Stimulated activated CD8-positive, alpha-beta memory T cell treated with anti-CD3 and anti-CD28 coated beads, Interleukin-15, amount 100 ng/mL, for 48 hours (primary cell): Measurements from ENCODE around the gene FIBP.
A peak's percentile ranks its signal among the peaks of the same experiment; 100 is the strongest.

Experiments
- DNase-seq, 2 donors: peaks; one replicate each; pipeline ENCODE4 v3.0.0-alpha.2; 2020; ENCODE audit warnings: low read depth in 2 of 2

FIBP gene

GRCh38 chr11:65891219-65892136, 3.2 kb upstream of the FIBP start:
- no peak for DNase-seq

DNA sequence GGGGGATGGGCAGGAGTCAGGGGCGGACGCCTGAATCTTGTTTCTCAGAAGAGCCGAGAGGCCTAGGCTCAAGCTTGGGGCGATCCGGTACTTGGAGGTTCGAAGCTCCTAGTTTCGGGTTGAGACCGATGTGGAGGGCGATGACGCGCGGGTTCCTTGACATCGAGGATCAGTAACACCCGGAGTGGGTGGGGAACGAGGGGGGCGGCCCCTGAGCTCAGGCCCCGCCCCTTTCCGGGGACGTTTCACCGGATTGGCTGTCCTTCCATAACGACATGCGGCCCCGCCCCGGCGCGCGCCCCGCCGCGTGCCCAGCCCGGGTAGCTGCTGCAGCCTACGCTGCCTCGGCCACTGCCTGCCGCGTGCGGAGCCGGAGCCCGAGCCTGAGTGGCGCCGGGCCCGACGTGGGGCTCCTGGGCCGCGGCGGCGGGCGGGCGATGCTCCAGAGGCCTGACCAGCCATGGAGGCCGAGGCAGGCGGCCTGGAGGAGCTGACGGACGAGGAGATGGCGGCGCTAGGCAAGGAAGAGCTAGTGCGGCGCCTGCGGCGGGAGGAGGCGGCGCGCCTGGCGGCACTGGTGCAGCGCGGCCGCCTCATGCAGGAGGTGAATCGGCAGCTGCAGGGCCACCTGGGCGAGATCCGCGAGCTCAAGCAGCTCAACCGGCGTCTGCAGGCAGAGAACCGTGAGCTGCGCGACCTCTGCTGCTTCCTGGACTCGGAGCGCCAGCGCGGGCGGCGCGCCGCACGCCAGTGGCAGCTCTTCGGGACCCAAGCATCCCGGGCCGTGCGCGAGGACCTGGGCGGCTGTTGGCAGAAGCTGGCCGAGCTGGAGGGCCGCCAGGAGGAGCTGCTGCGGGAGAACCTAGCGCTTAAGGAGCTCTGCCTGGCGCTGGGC, 2.3 kb upstream of the FIBP start, which contains the start of gene CCDC85B:
TSS of gene CCDC85B (plus strand) at position 350 of the 895 bp plus-strand sequence. CDS start at position 461, 111 bp downstream.
- peak; percentile 99 for DNase-seq

DNA sequence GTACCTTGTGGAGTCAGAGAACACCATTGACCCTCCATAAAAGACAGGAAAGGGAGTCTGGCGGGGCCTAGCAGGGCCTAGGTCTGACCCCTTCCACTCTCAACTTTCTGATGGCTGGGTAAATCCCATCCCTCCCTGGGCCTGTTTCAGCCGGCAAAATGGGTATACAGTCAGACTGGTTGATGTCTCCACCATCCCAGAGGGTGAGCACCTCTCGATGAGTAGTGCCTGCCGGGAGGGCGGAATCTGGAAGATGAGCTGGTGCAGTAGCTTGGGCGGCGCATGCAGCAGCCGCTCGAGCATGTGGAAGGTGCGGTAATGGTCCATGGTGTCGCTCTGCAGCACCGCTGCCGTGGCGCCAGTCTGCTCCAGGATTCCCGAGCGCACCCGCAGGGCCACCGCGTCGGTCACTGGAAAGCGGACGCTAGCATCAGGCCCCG, 528 bp downstream of the FIBP start:
- no peak for DNase-seq

DNA sequence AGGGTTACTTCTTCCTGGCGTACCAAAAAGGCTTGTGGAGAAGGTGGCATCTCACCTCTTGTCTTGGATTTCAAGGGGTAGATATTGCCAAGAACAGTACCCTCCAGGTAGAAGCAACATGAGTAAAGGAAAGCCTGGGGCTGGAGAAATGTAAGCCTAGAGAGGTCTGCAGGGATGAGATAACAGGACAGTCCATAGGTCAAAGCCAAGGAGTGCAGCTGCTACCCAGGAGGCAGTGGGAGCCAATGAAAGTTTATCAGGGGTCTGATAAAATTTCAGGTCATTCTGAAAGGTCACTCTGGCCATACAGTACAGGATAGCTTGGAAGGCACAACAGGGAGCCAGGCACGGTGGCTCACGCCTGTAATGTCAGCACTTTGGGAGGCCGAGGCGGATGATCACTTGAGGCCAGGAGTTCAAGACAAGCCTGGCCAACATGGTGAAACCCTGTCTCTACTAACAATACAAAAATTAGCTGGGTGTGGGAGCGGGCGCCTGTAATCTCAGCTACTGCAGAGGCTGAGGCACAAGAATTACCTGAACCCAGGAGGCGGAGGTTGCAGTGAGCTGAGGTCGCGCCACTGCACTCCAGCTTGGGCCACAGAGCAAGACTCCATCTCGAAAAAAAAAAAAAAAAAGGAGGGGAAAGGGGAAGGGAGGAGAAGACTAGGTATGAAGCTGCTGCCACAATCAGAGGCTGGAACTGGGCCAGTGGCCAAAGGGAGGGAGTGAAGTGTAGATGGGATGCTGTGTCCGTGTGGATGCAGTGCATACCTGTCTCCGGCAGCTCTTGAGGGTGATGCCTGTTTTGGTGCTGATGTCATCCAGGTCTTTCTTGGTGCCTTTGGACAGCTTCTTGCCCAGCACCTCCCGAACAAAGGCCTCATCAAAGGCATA, 1.2 kb downstream of the FIBP start:
- no peak for DNase-seq

- no peak for DNase-seq
Measured at GRCh38 chr11:65885808-65886536, 2.3 kb downstream of the FIBP start.

GRCh38 chr11:65885231-65885630, 3.0 kb downstream of the FIBP start:
- no peak for DNase-seq

DNA sequence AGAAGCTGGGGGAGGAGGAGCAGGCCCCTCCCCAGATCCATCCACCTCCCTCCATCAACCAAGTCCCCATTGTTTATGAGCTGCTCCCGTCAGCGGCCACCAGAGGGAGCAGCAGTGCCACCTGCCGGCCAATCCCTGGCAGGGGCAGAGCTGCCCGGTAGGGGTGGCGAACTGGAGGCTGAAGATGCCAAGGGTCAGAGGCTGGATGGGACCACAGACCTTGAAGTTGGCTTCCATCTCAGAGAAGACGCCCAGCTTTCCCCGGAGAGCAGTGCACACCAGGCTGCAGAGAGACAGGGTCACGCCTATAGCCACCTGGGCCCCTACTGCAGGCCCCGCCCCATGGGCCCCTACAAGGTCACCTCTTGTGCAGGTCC, 3.6 kb downstream of the FIBP start:
- peak; percentile 63 to 70 for DNase-seq

- no peak for DNase-seq
Measured at GRCh38 chr11:65883786-65884715, 4.2 kb downstream of the FIBP start.

DNA sequence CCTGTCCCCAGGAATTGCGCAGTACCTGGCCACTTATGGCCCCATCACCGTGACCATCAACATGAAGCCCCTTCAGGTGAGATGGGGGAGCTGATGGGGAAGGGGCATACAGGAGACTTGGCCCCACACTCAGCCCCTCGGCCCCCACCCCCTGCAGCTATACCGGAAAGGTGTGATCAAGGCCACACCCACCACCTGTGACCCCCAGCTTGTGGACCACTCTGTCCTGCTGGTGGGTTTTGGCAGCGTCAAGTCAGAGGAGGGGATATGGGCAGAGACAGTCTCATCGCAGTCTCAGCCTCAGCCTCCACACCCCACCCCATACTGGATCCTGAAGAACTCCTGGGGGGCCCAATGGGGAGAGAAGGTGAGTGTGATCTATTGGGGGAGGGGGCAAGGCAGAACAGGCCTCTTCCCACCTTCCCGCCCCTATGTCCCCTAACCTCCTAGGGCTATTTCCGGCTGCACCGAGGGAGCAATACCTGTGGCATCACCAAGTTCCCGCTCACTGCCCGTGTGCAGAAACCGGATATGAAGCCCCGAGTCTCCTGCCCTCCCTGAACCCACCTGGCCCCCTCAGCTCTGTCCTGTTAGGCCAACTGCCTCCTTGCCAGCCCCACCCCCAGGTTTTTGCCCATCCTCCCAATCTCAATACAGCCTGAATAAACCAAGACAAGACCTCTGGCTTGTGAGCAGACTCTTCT, 5.1 kb downstream of the FIBP start:
- no peak for DNase-seq

GRCh38 chr11:65882120-65883057, 5.9 kb downstream of the FIBP start:
- DNase-seq, result no peak

- DNase-seq, result no peak
Measured at GRCh38 chr11:65880844-65881421, 7.3 kb downstream of the FIBP start.

DNA sequence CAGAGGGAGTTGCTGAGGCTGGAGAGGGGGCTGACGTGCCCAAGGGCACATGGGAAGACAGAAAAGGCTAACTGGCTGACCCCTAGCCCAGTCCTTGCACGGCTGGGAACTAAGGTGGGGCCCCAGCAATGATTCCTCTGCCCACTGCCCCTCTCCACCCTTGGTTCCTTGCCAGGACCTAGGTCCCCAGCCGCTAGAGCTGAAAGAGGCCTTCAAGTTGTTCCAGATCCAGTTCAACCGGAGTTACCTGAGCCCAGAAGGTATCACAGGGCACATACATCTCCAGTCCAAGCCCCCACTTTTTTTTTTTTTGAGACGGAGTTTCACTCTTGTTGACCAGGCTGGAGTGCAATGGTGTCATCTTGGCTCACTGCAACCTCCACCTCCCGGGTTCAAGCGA, 8.2 kb downstream of the FIBP start:
- no peak for DNase-seq

GRCh38 chr11:65879617-65880016, 8.7 kb downstream of the FIBP start, which contains the start of gene CTSW:
CTSW (plus strand) TSS chr11:65879837; CDS start chr11:65879855, 18 bp downstream.
- DNase-seq, result no peak

DNA sequence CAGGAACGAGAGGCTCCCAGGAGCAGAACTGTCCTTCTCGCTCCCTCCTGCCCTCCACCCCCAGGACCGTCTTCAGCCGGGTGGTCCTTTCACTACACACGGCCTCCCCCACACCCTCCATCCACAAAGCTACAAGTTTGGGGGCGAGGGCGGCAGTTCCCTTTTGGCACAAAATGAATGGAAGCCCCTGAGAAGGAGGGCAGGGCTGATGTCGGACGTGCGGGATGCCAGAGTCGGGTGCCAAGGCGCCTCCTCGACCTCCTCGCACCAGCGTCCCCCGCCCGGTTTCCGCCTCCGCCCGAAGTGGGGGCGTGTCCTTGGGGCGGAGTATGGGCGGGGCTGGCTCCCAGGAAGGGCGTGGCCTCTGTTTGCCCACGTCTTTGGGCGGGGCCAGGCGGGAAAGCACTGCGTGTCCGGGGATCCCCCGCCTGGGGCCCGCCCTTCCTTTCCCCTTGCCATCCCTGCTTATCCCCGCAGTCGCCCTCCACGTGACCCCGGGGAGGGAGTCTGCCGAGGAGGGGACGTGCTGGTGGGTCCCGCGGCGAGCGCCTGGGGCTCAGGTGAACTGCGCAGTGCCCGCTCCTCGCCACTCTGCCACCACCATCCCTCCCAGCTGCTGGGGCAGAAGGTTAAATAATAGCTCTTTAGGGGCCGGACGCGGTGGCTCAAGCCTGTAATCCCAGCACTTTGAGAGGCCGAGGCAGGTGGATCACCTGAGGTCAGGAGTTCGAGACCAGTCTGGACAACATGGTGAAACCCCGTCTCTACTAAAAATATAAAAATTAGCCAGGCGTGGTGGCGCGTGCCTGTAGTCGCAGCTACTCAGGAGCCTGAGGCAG, 14.7 kb downstream of the FIBP start:
- peak; percentile 90 to 92 for DNase-seq

DNA sequence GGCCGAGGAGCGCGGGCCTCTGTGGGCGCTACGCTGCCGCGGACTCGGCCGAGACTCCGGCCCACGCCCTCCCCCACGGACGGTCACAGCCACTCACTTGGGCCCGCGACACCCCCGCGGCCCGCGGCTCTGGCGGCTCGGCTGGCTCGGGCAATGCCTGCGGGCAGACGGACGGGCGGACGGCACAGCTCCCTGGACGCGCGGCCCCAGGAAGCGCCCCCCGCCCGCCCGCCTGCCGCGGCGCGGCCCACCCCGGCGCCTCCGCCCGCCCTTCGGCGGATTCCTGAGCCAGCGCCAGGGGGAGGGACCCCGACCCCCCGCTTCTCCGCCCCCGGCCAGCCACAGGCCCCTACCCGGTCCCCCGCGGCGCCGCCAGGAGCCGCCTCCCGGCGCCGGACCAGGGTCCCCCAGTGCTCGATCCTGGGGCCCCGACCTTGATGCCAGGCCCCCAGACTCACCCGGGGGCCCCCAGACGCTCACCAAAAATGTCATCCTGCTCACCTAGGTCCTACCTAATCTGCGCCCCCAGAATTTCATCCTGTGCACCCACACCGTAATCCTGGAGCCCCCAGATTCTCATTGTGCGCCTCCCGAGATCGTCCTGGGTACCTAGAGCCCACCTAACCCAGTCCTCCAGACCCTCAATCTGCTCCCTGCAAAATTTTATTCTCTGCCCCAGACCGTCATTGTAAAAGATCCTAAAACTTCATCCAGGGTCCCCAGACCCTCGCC, 15.5 kb downstream of the FIBP start, which contains the start of gene EFEMP2:
TSS of gene EFEMP2 (minus strand) at position 215 of the 732 bp plus-strand sequence. CDS start 446 bp downstream, outside the sequence.
- no peak for DNase-seq
